HG03025 (cell line): ENCODE data around the gene TNFRSF19.
A peak's percentile ranks its signal among the peaks of the same experiment; 100 is the strongest.
"Not testable (repeated sequence)": the region's sequence is repeated elsewhere in the genome, so short reads cannot be mapped to it uniquely, and the experiment has no call there.

Experiments used
- ATAC-seq: cut with Tn5 transposase; IDR thresholded peaks from one replicate; pipeline ENCODE4 v1.9.1; 2021; ENCODE audit warnings: mild to moderate bottlenecking, moderate library complexity; ENCODE audit not compliant: unreplicated experiment, low FRiP score

Gene TNFRSF19, protein sequence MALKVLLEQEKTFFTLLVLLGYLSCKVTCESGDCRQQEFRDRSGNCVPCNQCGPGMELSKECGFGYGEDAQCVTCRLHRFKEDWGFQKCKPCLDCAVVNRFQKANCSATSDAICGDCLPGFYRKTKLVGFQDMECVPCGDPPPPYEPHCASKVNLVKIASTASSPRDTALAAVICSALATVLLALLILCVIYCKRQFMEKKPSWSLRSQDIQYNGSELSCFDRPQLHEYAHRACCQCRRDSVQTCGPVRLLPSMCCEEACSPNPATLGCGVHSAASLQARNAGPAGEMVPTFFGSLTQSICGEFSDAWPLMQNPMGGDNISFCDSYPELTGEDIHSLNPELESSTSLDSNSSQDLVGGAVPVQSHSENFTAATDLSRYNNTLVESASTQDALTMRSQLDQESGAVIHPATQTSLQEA

DNA sequence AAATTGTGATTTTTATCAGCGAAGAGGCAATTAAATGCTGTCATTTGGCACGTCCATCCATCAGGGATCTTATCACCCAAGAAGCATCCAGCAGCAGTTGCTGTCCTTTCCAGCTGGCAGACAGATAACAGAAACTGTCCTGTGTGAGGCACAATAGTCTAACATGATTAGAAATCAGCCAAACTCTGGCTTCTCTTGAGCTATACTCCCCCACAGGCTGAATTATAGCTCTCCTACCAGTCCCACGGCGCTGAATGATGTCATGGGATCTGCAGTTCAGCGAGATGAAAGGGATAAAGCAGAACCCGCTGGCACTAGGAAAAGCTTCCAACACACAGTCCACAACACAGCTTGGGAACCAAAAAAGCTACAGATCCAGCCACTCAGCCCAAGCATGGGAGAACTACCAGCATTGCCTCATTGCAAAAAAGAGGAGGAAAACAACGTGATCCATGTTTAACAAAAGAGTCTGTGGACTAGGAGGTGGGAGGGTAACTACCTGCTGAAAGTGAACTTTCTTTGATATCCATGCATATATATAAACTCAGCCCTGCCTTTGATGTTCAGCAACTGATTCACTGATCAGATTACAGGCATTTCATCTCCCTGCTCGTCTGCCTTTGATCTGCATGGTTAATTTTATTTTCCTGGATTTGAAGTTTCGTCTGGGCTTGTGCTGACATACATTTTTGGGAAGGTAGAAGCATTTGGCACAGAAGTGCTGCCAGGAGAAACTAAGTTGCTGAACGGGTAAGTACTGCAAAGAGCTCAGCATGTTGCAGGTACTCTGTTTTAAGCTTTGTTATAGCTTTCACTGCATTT lies at the start of gene TNFRSF19:
Gene TNFRSF19 (plus strand): TSS at position 314 of the 822 bp plus-strand sequence. CDS start 19,772 bp downstream, outside the sequence.
- no peak for ATAC-seq

GRCh38 chr13:23529926-23530325 lies 40.3 kb upstream of the TNFRSF19 start:
- ATAC-seq, result not testable (repeated sequence)

DNA sequence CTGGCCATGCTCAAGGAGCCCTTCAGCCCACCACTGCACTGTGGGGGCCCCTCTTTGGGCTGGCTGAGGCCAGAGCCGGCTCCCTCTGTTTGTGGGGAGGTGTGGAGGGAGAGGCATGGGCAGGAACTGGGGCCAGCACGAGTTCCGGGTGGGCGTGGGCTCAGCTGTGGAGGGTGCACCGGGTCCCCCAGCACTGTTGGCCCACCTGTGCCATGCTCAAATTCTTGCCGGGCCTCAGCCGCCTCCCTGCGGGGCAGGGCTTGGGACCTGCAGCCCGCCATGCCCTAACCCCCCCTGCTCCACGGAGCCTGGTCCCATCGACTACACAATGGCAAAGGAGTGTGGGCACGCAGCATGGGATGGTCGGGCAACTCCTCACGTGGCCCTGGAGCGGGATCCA lies 38.8 kb upstream of the TNFRSF19 start:
- no peak for ATAC-seq

DNA sequence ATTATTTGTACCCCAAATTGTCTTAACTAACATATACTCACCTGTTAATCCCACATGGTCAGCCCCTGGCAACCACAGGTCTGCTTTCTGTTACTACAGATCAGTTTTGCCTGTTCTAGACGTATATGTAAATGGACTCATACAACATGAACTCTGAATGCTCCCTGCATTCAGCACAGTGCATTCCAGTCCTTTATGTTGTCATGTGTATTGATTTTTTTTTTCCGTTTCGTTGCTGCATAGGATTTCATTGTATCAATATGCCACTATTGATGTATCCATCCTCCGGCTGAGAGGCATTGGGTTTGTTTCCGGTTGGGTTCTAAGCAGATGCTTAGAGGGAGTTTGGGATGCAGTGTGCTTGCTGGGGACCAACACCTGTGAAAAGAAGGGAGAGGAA lies 36.1 kb upstream of the TNFRSF19 start:
- ATAC-seq, result no peak

- ATAC-seq, result no peak
These were observed 28.9 kb upstream of the TNFRSF19 start for GRCh38 chr13:23541221-23541824.

- no peak for ATAC-seq
These were observed 25.5 kb upstream of the TNFRSF19 start for GRCh38 chr13:23544668-23545067.

- ATAC-seq, result no peak
These were observed 23.1 kb upstream of the TNFRSF19 start for GRCh38 chr13:23547000-23547590.

GRCh38 chr13:23549724-23550123 lies 20.5 kb upstream of the TNFRSF19 start:
- no peak for ATAC-seq

- ATAC-seq, result no peak
These were observed 20.0 kb upstream of the TNFRSF19 start for GRCh38 chr13:23550163-23550562.

DNA sequence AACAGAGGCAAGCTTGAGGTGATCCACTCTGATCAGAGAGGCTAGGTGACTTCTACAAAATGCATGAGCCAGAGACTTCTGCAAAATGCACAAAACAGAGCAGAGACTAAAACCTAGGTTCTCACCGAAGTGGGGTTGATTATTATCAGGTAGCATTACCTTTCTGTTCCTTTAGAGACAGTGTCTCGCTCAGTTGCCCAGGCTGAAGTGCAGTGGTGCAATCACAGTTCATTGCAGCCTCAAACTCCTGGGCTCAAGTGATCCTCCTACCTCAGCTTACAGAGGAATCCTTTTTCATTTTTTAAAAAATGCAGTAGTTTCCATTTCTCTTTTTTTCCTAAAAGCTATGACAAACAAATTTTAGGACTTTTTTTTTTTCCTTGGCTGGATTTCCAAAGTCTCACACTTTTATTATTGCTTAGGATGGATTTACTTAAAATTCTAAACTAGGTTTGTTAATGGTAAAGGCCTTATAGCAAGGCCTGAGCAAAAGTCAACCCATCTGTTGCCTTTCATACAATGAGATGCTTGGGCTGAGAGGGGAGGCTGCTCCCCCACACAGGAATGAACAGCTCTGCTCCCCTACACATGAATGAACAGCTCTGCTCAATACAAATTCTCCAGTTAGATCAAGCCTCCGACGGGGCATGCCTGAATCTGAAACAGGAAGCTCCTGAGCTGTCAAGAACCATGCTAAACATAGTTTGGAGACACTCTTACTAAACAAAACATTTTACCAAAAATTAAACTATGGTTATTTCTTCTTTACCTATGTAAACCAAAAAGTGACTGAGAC lies 18.8 kb upstream of the TNFRSF19 start:
- no peak for ATAC-seq

DNA sequence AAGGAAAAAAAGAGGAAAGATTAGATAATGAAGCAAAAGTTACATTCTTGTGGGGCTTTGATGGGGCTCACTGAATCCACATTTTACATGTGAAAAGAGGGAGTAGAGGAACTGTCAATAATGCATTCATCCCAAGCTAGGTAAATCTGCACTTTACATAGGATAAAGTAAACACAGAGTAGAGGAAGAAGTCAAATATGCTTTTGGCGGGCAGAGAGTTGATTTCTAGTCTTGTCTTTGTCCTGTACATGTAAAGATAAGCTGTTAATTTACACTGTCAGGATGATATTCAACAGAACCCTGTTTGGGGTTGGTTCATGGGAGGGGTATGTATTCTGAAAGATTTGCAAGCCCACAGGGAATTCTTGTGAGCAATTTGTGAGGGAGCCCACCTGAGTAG lies 18.0 kb upstream of the TNFRSF19 start:
- no peak for ATAC-seq

DNA sequence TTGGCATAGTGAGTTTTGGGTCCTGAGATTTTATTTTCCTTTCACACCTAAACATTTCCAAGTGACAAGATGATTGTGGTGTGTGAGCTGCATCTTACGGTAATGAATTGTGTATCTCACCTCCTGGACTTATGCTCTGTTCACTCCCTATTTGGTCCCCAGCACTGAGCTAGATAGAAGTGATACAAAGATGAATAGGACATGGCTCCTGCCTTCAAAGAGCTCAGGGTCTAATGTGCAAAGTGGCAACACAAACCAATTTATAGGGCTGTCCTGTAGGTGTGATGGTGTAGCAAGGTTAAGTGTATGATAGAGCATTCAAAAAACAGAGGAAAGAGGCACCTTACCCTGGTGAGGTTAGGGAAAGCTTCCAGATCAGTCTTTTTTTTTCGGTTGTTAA lies 17.6 kb upstream of the TNFRSF19 start:
- no peak for ATAC-seq

- no peak for ATAC-seq
These were observed 16.2 kb upstream of the TNFRSF19 start for GRCh38 chr13:23554000-23554399.

DNA sequence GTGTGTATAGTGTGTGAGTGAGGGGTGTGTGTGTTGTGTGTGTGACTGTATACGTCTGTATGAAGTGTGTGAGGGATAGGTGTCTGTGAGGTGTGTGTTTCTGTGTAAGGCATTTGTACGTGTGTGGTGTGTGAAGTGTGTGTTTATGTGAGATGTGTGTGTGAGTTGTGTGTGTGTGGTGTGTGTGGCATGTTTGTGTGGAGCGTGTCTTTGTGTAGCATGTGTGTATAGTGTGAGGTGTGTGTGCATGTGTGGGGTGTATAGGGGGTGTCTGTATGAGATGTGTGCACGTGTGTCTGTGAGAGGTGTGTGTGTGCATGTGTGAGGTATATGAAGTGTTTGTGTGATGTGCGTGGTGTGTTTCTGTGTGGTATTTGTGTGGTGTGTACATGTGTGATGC lies 13.2 kb upstream of the TNFRSF19 start:
- ATAC-seq, result no peak

DNA sequence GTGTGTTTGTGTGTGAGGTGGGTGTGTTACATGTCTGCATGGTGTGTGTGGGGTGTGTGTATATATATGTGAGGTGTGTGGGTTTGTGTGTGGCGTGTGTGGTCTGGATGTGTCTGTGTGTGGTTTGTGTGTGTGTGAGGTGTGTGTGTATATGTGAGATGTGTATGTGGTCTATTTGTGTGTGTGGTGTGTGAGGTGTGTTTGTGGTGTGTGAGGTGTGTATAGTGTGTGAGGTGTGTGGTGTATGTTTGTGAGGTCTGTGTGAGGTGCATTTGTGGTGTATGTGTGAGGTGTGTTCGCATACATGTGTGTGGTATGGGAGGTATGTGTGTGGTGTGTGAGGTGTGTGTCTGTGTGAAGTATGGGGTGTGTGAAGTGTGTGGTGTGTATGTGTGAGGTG lies 12.5 kb upstream of the TNFRSF19 start:
- no peak for ATAC-seq

DNA sequence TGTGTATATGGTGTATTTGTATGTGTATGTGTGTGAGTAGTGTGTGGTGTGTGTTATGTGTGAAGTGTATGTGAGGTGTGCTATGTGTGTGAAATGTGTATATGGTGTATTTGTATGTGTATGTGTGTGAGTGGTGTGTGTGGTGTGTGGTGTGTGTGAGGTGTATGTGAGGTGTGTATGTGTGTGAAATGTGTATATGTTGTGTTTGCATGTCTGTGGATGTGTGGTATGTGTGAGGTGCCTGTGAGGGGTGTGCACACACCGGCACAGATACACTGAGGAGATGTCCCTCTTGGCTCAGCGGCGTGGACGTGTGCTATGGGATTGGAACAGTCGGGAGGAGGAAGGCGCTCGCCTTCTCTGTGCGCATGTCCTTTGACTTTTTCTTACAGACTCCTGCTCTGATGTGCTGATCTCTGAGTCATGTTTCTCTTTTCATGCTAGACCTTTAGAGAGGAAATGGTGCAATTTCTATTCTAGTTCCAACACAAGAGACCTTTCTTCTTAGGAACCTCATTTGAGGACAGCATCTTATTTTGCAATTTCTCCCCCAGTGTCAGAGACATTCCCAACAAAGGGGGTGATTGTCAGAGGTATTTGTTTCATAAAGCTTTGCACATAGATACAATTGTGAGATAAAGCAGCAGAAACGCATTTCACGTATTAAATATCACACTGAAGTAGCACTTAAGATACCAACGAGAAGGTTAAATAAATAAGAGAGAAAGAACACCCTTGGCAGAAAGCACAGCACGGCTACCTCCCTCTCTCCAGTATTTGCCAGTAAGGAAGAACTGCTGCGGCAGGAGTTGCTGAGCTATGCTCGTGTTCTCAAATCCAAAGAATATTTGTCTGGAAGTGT lies 11.3 kb upstream of the TNFRSF19 start:
- ATAC-seq, result no peak

DNA sequence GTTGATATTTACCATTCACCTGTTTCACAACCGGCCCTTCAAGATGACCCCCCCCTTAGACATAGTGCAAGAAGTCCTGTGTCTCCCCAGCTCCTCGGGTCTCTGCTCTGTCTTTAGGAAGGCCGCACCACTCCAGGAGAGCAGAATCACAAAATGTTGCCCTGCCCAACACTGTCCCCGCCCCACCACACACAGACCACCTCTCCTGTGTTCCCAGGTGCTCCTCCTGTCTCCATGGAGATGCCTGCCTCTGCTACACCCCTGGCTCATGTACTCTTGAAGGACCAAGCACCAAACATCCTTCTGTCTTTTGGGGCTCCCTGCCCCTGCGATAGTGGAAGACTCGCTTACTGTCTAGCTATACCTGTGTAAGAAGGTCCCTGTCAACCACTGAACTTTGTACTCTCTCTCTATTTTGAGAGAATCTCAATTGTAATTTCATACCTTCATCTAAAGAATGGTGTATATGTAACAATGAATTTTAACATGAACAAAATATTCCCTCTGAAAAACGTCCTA lies 9.6 kb upstream of the TNFRSF19 start:
- ATAC-seq, result peak; percentile 28

DNA sequence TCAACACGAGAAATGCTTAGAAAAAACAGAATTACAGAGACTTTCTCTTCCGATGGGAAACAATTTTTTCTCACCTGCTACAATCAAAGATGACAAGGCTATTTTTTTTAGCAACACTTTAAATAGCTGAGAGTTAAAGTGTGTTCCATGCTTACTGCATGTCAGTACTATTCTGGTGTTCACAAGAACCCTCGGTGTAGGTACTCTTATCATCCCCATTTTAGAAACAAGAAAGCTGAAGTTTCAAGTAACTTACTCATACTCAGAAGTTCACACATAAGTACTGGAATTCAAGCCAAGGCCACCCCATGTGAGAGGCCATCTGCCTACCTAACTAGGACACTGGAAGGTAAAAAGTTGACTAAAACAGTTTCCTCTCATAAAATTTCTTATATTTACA lies 9.0 kb upstream of the TNFRSF19 start:
- ATAC-seq, result peak; percentile 78
